Frontal cortex (tissue), 4 donors: Measurements from ENCODE around the gene CLCNKA. TPM values are rescaled to one million over a fixed set of nuclear protein-coding genes. Genes with fewer than 3 reads are reported as not detected.
"Not testable (repeated sequence)": the region's sequence is repeated elsewhere in the genome, so short reads cannot be mapped to it uniquely, and the experiment has no call there.

Experiments used
- DNase-seq, 2 donors: peaks; one replicate each; pipeline ENCODE4 v3.0.0; 2012; ENCODE audit warnings: low spot score in 2 of 2
- FAIRE-seq: peaks from 2 replicates; lab custom pipeline; 2012; peaks lifted over from hg19 to GRCh38; lab: Jason Lieb, UNC
- total RNA-seq: library from RNA; depleted of rRNA; stranded (reverse); fragments of >200 nt; gene quantifications from one replicate; pipeline ENCODE4 v1.2.3, GENCODE V29; 2014
- donor health status: control.
- donor health status: control.
- donor health status: control.

CLCNKA gene
- total RNA-seq, 1 donor from 2014 or later = 0.41 TPM

DNA sequence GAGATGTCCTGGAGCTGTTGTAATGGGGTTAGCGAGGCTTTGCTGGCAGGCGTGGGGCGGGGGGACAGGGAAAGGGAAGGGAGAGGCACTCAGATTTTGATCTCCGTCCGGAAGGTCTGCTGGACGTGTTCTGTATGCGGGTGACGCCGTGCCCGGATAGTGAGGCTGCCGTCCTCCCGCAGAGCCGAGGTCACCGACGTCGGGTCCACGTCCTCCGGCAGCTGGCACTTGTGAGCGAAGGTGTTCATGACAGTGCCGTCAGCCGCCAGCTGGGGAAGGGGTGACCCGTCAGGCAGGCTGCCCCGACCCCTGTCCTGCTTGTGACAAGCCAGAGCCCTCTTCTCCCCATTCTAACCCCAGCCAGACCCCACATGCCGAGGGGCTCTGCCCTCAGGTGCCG, 6.3 kb upstream of the CLCNKA start:
- DNase-seq = no peak
- no peak for FAIRE-seq

DNA sequence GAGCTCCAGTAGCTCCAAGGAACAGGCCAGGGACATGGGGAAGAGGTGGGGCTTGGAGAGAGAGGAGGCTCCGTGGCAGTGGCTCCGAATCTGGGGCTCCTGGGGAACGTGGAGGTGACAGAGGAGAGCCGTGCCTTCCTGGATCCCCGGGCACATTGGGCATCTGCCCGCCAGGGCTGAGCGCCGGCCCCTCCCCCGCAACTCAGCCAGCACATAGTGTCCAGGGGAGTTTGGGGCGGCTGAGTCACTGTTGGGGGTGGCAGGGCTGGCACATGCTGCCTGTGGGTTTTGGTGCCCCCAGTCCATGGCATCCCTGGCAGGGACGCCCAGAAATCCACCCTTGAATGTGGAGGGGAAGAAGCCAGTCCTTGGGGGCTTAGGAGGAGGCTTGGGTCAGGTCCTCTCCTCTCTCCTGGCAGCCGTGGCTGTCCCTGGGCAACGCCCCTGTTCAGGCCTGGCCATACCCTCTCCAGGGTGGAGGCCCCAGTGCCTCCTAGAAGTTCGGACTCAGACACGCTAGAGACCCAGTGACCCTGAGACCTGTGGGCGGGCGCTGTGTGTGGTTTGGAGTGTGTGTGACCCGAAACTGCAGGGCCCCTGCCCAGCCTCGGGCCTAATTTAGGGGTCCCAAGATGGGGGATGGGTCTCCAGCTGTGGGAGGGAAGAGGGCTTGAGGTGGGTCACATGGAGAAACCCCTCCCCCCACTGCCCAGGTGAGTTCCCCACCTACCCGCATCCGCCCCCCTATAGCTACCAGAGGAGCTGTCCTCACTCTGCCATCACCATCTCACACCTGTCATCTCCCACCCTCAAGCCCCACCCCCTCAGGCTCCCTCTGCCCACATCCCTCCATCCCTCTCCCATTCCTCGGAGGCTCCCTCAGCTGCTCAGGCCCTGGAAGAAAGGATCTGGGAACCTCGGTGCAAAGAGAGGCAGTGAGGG, 5.6 kb upstream of the CLCNKA start:
- FAIRE-seq = no peak

DNA sequence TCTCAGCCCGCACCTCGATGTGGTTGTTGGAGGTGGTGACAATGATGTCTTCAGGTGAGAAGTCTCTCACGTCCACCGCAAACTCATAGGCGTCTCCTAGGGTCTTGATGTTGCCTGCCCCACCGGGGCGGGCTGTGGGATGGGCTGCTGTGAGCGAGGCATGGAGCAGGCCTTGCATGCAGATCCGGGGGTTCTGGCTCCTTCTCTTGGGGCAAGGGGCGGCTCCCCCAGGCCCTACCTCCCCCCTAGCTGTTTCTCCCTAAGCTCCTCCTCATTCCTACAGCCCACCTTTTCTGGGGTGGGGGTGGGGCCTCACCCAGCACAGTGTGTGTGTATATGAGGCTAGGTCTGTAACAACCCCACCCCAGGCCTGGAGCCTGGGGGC, 4.8 kb upstream of the CLCNKA start:
- DNase-seq (no peak), FAIRE-seq (no peak)

More for the DNA sequence above, 5.6 kb upstream of the CLCNKA start:
- no peak for DNase-seq

DNA sequence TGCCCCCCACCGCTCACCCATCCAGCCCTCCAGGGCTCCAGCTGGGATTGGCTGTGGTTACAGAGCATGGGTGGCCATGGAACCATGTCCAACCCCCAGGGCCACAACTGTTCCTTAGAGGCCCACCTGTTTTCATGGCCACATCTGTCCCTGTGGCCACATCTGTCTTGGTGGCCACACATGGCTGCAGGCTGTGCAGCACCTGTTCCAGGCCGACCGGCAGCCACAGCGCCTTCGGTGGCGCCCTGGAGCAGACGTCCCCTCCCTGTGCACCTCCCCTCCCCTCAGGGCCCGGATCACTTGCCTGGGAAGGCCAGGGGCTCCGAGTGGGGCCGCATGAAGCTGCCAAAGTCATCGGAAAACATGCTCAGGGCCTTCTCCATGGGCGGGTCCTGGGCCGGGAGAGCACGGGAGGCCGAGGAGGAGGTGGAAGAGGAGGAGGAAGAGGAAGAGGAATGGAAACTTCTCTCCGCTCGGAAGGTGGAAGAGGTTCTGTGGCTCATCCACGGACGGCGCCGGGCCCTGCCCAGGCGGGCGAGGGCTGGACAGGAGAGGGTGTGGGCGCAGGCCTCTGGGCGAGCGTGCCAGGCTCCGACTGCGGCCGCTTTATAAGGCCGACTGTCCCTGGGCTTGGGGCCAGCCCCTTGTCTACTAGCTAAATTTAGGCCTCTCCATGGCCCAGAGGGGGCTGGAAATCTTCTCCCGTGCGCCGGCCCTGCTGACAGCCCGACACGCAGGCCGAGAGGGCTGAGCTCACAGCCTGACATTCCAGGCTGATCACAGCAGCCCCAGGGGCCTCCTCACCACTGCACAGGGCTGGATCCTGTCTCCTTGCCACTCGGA, 4.2 kb upstream of the CLCNKA start, which contains the start of gene HSPB7:
TSS of gene HSPB7 (minus strand) at position 583 of the 843 bp plus-strand sequence. CDS start at position 503, 80 bp downstream.
- no peak for DNase-seq
- no peak for FAIRE-seq

DNA sequence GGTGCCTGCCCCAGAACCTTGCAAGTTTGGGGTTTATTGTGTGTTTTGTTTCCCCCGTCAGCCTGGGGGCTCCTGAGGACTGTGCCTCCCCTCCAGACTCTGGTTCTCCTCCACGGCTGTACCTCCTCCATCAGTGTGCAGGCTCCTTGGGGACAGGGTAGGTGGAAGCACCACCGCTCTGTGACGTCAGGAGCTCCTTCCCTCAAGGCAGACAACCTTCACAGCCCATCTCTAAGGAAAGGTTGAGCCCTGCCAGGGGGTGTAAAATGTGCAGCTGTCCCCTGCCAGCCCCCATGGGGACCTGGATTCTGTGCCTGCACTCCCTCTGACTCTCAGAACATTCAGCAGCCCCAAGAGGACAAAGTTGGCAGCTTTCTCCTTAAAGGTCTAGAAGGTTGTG, 3.5 kb upstream of the CLCNKA start:
- DNase-seq (no peak), FAIRE-seq (no peak)

DNA sequence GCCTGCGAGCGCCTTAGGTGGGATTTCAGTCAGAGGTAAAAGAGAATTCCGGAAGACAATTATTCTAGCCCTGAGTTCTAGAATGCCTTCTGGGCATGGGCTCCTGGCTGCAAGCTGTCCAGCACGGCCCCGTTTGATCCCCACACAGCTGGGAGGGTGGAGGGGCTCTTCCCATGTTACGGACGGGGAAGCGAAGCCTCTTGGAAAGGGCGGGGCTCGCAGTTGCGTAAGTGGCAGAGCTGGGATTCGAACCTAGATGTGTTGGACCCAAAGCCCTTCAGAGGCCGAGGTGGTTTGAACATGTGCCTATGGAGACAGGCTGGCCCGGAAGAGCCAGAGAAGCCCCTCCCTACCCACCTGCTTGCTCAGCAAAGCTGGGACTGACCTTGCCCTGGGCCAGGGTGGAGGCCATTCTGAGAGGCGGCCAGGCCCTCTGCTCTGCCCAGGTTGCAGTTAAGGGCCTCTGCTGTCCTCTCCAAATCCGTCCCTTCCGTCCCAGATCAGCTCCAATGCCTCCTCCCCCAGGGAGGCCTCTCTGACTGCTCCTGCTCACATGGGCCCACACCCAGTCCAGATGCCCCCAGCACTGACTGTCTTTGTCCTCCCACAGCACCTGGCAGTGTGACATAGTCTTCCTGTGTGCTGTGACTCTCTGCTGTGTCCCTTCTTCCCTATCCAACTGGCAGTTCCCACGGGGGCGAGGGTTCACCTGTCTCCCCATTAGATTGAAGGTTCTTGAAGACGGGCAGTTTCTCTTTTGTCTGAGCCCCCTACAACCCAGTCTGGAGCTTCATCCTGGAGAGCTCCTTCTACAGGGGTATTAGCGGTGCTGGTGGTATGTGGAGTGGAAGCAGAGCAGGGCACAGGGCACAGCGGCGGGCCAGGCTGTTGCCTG, 2.8 kb upstream of the CLCNKA start:
- DNase-seq (no peak), FAIRE-seq (no peak)

DNA sequence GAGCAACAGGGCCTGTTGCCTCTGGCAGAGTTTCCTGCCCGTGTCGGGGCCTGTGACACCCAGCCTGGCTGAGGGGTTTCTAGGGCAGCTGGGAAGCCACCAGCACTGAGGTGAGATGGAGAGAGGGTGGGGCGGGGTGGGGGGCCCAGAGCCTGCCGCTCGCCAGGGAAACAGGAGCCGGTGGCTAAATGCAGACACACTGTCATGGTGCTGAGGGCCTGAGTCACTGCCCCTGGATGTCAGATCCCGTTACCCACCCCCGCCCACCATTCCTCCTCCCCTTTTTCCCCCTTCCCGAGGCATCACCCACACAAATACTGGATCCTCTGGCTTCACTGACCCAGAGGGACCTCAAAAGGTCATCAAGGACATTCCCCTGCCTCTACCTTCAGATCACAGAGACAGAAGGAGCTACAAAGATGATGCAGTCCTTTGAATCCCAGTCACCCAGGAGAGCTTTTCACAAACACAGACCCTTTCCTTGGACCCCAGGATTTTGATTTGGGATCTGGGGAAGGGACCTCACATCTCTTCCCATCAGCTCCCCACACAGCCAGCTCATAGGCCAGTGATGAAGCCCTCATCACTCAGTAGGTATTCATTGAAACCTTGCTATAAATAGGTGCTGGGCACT, 2.1 kb upstream of the CLCNKA start:
- no peak for DNase-seq
- no peak for FAIRE-seq

DNA sequence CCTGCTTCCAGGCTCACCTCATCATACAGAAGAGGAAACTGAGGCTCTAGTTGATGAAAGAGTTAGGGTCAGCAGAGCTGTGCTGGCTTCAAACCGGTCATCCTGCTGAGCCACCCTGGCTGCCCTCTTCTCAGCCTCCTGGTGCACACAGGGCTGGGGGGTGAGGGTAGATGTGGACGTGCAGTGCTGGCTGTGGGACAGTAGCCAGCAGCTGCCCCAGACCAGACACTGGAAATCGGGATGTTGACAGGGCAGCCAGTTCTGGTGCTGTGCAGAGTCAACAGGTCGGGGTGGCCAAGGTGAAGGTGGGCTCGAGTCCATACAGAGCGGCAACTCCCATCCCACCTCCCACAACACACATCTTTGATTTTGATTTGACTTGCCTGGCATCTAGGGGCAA, 1.5 kb upstream of the CLCNKA start:
- DNase-seq = no peak
- FAIRE-seq = no peak

DNA sequence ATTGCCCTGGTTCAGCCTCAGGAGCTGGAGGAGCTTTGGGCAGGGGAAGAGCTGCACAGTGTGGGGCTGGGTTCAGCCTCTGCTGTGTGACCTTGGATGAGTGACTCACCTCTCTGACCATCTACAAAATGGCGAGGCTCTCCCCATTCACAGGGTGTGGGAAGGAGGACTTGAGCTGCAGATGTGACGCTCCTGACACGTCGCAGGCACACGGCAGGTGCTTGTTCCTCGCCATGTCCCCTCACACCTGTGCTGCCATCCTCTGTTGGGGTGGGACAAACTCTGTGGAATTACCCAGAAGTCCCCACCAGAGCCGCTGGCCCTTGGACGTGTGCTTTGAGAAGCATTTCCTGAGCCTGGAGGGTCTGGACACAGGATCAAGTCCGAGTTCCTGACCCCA, 958 bp upstream of the CLCNKA start:
- FAIRE-seq, DNase-seq: not testable (repeated sequence)

DNA sequence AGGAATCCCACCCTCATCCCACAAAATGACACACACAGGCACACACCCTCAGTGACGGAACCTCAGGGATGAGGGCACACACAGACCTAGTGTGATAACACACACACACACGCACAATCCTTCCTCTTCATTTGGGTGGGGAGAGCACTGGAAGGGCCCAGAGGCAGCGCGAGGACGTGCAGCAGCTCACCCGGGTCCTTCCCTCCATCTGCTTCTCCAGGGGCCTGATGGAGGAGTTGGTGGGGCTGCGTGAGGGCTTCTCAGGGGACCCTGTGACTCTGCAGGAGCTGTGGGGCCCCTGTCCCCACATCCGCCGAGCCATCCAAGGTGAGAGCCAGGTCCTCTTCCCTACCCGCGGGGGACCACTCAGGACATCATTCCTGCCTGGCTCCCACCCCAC, 557 bp downstream of the CLCNKA start:
- DNase-seq = no peak
- no peak for FAIRE-seq

DNA sequence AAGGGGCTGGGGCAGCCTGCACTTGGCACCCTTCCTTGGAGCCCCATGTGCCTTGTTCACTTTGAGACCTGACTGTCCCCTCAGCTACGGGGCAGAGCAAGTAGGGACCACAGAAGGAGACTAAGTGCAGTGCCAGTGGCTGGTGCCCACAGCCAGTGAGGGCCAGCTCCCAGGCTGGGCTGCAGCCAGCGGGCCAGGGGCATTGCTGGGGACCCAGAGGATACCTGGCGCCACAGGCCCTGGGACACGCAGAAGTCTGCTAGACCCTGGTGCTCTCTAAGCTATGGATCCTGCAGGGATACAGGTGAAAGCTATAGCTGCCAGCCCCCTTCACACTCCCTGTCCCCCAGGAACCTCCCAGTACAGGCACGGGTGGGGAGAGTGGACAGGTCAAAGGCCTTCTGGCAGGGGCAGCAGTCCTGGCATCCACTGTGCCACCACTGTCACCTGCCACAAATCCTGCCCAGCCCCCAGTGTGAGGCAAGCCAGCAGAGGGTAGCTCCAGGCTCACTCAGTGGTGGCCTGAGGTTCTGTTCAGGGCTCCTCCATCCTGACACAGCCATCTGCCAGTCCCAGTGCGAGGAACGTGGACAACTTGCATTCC, 1.3 kb downstream of the CLCNKA start:
- no peak for DNase-seq
- no peak for FAIRE-seq

DNA sequence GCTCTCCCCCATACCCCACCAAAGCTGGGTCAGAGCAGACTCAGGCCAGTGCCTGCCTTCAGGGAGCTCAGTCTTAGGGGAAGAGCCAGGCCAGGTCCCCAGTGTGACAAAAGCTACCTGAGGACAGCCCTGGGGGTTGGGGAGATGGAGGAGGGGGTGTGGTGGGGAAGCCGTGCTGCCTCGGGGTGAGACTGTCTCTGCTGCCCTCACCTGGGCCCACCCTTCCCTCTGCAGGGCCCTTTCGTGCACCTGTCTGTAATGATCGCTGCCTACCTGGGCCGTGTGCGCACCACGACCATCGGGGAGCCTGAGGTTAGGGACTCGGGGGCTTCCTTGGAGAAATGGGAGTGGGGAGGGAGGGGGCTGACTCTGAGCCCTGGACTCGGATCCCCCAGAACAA, 4.5 kb downstream of the CLCNKA start:
- DNase-seq, FAIRE-seq: not testable (repeated sequence)

DNA sequence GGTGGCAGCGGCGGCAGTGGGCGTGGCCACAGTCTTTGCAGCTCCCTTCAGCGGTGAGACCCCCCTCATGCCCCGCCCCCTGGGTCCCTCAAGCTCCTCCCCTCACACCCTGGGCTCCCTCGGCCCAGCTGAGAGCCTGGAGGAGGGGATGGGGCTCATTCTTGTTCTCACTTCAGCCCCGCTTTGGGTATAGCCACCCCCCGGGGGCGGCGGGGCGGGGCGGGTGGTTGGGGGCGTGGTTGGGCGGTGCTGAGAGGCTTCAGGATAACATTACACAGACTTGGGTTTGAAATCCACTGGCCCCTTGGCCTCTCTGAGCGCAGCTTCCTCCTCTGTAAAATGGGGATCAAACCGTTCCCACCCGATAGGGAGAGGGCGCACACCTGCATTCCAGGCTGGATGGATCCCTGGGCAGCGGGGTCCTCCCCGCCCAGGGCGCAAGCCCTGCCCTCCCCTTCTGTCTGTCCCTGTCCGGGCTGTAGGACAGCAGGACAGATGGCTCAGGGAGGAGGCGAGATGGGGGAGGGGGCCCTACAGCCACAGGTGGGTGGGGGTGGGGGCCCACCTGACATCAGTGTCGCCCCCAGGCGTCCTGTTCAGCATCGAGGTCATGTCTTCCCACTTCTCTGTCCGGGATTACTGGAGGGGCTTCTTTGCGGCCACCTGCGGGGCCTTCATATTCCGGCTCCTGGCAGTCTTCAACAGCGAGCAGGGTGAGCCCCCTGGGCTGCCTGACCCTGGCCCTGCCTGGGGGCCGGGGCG, 5.1 kb downstream of the CLCNKA start:
- no peak for FAIRE-seq
- no peak for DNase-seq

DNA sequence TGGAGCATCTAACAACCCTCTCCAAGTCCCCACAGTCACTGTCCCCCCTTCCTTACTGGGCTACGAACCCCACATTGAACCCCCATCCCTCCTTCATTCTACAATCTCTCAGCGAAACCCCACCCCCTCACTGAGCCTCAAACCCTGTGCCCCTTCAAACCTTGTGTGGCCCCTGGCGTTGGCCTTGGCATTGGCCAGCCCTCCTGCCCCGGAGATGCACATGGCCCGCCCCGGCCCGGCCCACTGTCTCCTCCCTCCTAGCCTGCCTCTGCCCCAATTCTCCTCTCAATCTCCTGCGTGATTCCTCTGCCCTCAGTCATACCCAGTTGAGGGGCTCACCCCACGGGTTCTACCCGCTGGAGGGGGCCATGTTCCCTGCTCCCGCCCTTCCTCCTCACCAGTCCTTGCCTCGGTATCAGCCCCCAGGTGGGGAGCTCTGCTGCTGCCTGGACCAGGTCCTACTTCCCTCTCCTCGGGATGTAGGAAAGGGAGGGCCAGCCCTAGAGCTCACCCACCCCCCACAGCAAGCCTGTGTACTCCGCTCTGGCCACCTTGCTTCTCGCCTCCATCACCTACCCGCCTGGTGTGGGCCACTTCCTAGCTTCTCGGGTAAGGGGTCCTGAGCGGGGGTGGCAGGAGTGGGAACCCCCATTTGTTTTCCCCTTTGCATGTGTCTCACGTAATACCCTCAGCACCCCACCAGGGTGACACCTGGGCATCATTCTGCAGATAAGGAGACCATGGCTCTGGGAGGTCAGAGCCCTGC, 6.6 kb downstream of the CLCNKA start:
- DNase-seq = no peak
- no peak for FAIRE-seq

DNA sequence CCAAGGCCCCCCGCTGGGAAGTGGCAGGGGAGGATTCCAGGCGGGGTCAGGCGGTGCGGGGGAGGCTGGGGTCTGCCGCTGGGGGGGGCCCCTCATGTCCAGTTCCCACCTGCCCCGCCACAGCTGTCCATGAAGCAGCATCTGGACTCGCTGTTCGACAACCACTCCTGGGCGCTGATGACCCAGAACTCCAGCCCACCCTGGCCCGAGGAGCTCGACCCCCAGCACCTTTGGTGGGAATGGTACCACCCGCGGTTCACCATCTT, 7.1 kb downstream of the CLCNKA start:
- not testable (repeated sequence) for FAIRE-seq, DNase-seq

DNA sequence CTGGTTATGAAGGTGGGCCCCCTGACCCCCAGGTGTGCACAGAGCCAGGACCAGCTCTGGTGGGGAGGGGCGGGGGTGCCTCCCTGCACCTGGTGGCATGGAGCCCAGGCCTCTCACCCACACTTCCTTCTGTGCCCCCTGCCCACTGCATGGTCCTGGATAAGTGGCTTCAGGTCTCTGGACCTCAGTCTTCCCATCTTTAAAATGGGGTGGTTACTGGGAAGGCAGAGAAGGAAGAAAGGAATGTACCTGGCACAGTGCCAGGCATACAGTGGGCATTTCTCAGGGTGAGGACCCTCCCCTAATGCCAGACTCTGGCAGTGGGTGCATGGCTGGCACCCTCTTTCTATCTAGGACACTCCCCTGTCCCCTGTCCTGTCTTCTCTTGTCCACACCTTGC, 7.5 kb downstream of the CLCNKA start:
- FAIRE-seq (no peak), DNase-seq (no peak)

DNA sequence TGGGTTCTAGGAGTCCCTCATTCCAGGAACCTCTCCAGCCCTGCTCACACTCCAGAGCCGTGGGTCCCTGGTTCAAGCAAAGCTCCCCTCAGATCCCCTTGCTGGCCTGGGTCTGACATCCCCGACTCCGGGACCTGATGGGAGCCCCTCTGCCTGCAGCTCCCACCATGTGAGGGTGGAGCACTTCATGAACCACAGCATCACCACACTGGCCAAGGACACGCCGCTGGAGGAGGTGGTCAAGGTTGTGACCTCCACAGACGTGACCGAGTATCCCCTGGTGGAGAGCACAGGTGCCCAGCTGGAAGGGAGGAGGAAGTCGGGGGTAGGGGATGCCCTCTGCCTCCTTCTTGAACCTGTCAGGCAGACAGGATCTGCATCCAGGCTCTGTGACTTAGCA, 9.7 kb downstream of the CLCNKA start:
- FAIRE-seq = no peak
- DNase-seq = no peak
